H1 (cell line): ENCODE results near the gene DOCK1. TPM values are rescaled to one million over a fixed set of nuclear protein-coding genes. Genes with fewer than 3 reads are reported as not detected.

ENCODE experiments used
- CTCF ChIA-PET: fragments of 300-600 bp; sonication (Branson Sonifier 250); formaldehyde crosslinking; loops from one replicate; lab custom pipeline; 2021; ENCODE audit not compliant: partially characterized antibody; lab: Charles Lee
- POLR2A ChIA-PET: fragments of 300-600 bp; sonication (Branson Sonifier 250); formaldehyde crosslinking; loops from one replicate; lab custom pipeline; 2021; ENCODE audit warnings: inconsistent platforms; ENCODE audit not compliant: partially characterized antibody; lab: Charles Lee
- DNase-seq, 2 experiments: peaks; one replicate each; pipeline versions ENCODE4 v3.0.0 to v3.0.0-alpha.2; 2010 to 2022; ENCODE audit warnings: low spot score in 2 of 2, low read depth in 1 of 2, mixed read lengths in 1 of 2
- FAIRE-seq: peaks from 2 replicates; lab custom pipeline; 2011; peaks lifted over from hg19 to GRCh38; lab: Jason Lieb, UNC
- H2AFZ ChIP-seq: 2 replicates; pipeline ENCODE4 v1.8.1; 2012; ENCODE audit warnings: low read length, inconsistent platforms
- H2AK5ac ChIP-seq: 2 replicates; pipeline ENCODE4 v1.6.1; 2013; ENCODE audit warnings: low read depth, low read length
- H2BK120ac ChIP-seq: replicated peaks from 2 replicates; pipeline ENCODE3; 2013; ENCODE audit warnings: low read depth, low read length, inconsistent platforms
- H2BK12ac ChIP-seq: 2 replicates; pipeline ENCODE4 v1.6.1; 2013; ENCODE audit warnings: low read depth, low read length
- H2BK15ac ChIP-seq: 2 replicates; pipeline ENCODE4 v1.6.1; 2013; ENCODE audit warnings: low read length
- H2BK20ac ChIP-seq: 2 replicates; pipeline ENCODE4 v1.6.1; 2013; ENCODE audit warnings: low read length
- H2BK5ac ChIP-seq: 2 replicates; pipeline ENCODE4 v1.6.1; 2013; ENCODE audit warnings: low read depth, low read length
- H3K14ac ChIP-seq: 2 replicates; pipeline ENCODE4 v1.6.1; 2013; ENCODE audit warnings: inconsistent platforms; ENCODE audit not compliant: insufficient read length
- H3K18ac ChIP-seq: 2 replicates; pipeline ENCODE4 v1.6.1; 2013; ENCODE audit warnings: low read length; ENCODE audit errors: extremely low read depth
- H3K23ac ChIP-seq: 2 replicates; pipeline ENCODE4 v1.6.1; 2013; ENCODE audit warnings: inconsistent platforms; ENCODE audit not compliant: insufficient read length
- H3K23me2 ChIP-seq: 2 replicates; pipeline ENCODE4 v1.6.1; 2013; ENCODE audit warnings: low read depth, low read length
- H3K27ac ChIP-seq: 2 replicates; pipeline ENCODE4 v1.6.1; 2011; ENCODE audit warnings: low read depth, low read length, inconsistent platforms
- H3K27me3 ChIP-seq, 4 experiments: replicated peaks in 1 of 4; 1 replicate in 1 of 4; 2 replicates in 3 of 4; pipeline versions ENCODE4 v1.6.1 to v1.8.1; 2011 to 2013; ENCODE audit warnings: low read length in 3 of 4, mild to moderate bottlenecking in 3 of 4, inconsistent platforms in 2 of 4, mixed read lengths in 2 of 4, moderate library complexity in 1 of 4; ENCODE audit not compliant: control insufficient read depth in 3 of 4, insufficient read depth in 3 of 4; ENCODE audit errors: extremely low read depth in 1 of 4
- H3K36me3 ChIP-seq, 4 experiments: 2 replicates each; pipeline versions ENCODE4 v1.6.1 to v1.8.1; 2011 to 2013; ENCODE audit warnings: mild to moderate bottlenecking in 4 of 4, low read length in 3 of 4, moderate library complexity in 2 of 4, control low read depth in 1 of 4, inconsistent platforms in 1 of 4; ENCODE audit not compliant: insufficient read depth in 4 of 4, control insufficient read depth in 2 of 4
- H3K4ac ChIP-seq: replicated peaks from 2 replicates; pipeline ENCODE3; 2013; ENCODE audit warnings: low read length, low read depth, mixed read lengths, inconsistent platforms; ENCODE audit not compliant: insufficient read length
- H3K4me1 ChIP-seq, 4 experiments: replicated peaks in 1 of 4; 1 replicate in 1 of 4; 2 replicates in 3 of 4; pipeline versions ENCODE4 v1.6.1 to v1.8.1; 2011 to 2013; ENCODE audit warnings: low read length in 3 of 4, inconsistent platforms in 2 of 4, mixed read lengths in 1 of 4; ENCODE audit not compliant: insufficient read depth in 4 of 4, control insufficient read depth in 3 of 4
- H3K4me2 ChIP-seq, 2 experiments: 2 replicates each; pipeline versions ENCODE4 v1.6.1 to v1.8.1; 2011 to 2013; ENCODE audit warnings: low read depth in 2 of 2, low read length in 2 of 2, control low read depth in 1 of 2, inconsistent platforms in 1 of 2, mild to moderate bottlenecking in 1 of 2; ENCODE audit not compliant: insufficient read depth in 1 of 2
- H3K4me3 ChIP-seq, 4 experiments: fragments of 200-600, 300-600 bp in 1 of 4; sonication (generic), shearing (Covaris generic), sonication (Bioruptor Twin) in 1 of 4; 2 replicates each; pipeline versions ENCODE4 v1.5.1 to v1.8.1; 2011 to 2016; ENCODE audit warnings: low read length in 4 of 4, low read depth in 3 of 4, control low read depth in 2 of 4, inconsistent platforms in 2 of 4, mild to moderate bottlenecking in 2 of 4, mixed read lengths in 1 of 4, moderate library complexity in 1 of 4; ENCODE audit not compliant: insufficient read depth in 2 of 4; ENCODE audit errors: extremely low read depth in 1 of 4
- H3K56ac ChIP-seq: replicated peaks from 2 replicates; pipeline ENCODE3; 2013; ENCODE audit warnings: low read depth, mild to moderate bottlenecking, mixed read lengths, low read length, inconsistent platforms; ENCODE audit not compliant: insufficient read length
- H3K79me1 ChIP-seq: 2 replicates; pipeline ENCODE4 v1.6.1; 2013; ENCODE audit warnings: low read depth, low read length, control low read depth
- H3K79me2 ChIP-seq, 2 experiments: 2 replicates each; pipeline versions ENCODE4 v1.6.1 to v1.8.1; 2012 to 2013; ENCODE audit warnings: low read length in 2 of 2, mild to moderate bottlenecking in 2 of 2, inconsistent platforms in 1 of 2; ENCODE audit not compliant: insufficient read depth in 2 of 2, control insufficient read depth in 1 of 2
- H3K9ac ChIP-seq, 4 experiments: replicated peaks in 1 of 4; 1 replicate in 1 of 4; 2 replicates in 3 of 4; pipeline versions ENCODE4 v1.6.1 to v1.8.1; 2011 to 2013; ENCODE audit warnings: low read depth in 3 of 4, low read length in 3 of 4, control low read depth in 2 of 4, mild to moderate bottlenecking in 2 of 4, moderate library complexity in 2 of 4, inconsistent platforms in 1 of 4; ENCODE audit errors: extremely low read depth in 1 of 4
- H3K9me3 ChIP-seq, 2 experiments: 2 replicates each; pipeline versions ENCODE4 v1.6.1 to v1.8.1; 2012 to 2013; ENCODE audit warnings: mild to moderate bottlenecking in 2 of 2, moderate library complexity in 2 of 2, control low read depth in 1 of 2, inconsistent platforms in 1 of 2, low read depth in 1 of 2, low read length in 1 of 2, mixed read lengths in 1 of 2; ENCODE audit not compliant: insufficient read depth in 2 of 2
- H4K20me1 ChIP-seq, 2 experiments: replicated peaks in 1 of 2; 2 replicates each; pipeline versions ENCODE3 to v1.8.1; 2011 to 2013; ENCODE audit warnings: inconsistent platforms in 2 of 2, low read length in 2 of 2, mild to moderate bottlenecking in 1 of 2; ENCODE audit not compliant: insufficient read depth in 2 of 2, control insufficient read depth in 1 of 2
- H4K5ac ChIP-seq: 2 replicates; pipeline ENCODE4 v1.6.1; 2013; ENCODE audit warnings: low read length, low read depth, mixed read lengths, inconsistent platforms; ENCODE audit not compliant: insufficient read length
- H4K8ac ChIP-seq: 2 replicates; pipeline ENCODE4 v1.8.0; 2013; ENCODE audit warnings: mild to moderate bottlenecking, moderate library complexity, low read length, inconsistent platforms; ENCODE audit not compliant: insufficient read depth; ENCODE audit errors: extremely low read depth
- H4K91ac ChIP-seq: replicated peaks from 2 replicates; pipeline ENCODE3; 2013; ENCODE audit warnings: low read length, mixed read lengths, inconsistent platforms; ENCODE audit not compliant: insufficient read length
- BRCA1 ChIP-seq: IDR thresholded peaks from 2 replicates; pipeline ENCODE4 v1.6.1; 2012; ENCODE audit warnings: low read depth, low read length, improper control_type of control experiment
- CBX8 ChIP-seq: fragments of 300-800, 300-1000 bp; sonication (generic); IDR thresholded peaks from 2 replicates; pipeline ENCODE4 v1.7.1; 2016; ENCODE audit warnings: low read depth, low read length, borderline replicate concordance
- E2F6 ChIP-seq: IDR thresholded peaks from 2 replicates; pipeline ENCODE4 v1.6.1; 2012; ENCODE audit warnings: inconsistent platforms
- EZH2 ChIP-seq: fragments of 200-600 bp; sonication (generic); IDR thresholded peaks from 2 replicates; pipeline ENCODE4 v1.7.1; 2012; ENCODE audit warnings: low read depth, mild to moderate bottlenecking, moderate library complexity, low read length, inconsistent platforms; ENCODE audit not compliant: severe bottlenecking
- HDAC2 ChIP-seq, 2 experiments: fragments of 300-600 bp in 1 of 2; sonication (generic) in 1 of 2; IDR thresholded peaks; 2 replicates each; pipeline ENCODE4 v1.6.1; 2011 to 2012; ENCODE audit warnings: low read depth in 2 of 2, low read length in 2 of 2, mild to moderate bottlenecking in 2 of 2, moderate library complexity in 2 of 2, borderline replicate concordance in 1 of 2, inconsistent platforms in 1 of 2
- HDAC6 ChIP-seq: IDR thresholded peaks from one replicate; pipeline ENCODE4 v1.7.1; 2012; ENCODE audit warnings: low read depth, mild to moderate bottlenecking, inconsistent platforms, low read length, moderate library complexity
- JUND ChIP-seq: IDR thresholded peaks from 2 replicates; pipeline ENCODE4 v1.6.1; 2011; ENCODE audit warnings: mild to moderate bottlenecking, improper control_type of control experiment, low read length
- KDM1A ChIP-seq: fragments of 200-600, 300-600 bp; sonication (generic); IDR thresholded peaks from 2 replicates; pipeline ENCODE4 v1.7.1; 2016; ENCODE audit warnings: mild to moderate bottlenecking, low read length, borderline replicate concordance
- KDM5A ChIP-seq: fragments of 200-600 bp; IDR thresholded peaks from 2 replicates; pipeline ENCODE4 v1.7.1; 2012; ENCODE audit warnings: mild to moderate bottlenecking, low read length, inconsistent platforms, mixed read lengths
- RBBP5 ChIP-seq: IDR thresholded peaks from 2 replicates; pipeline ENCODE4 v1.7.1; 2012; ENCODE audit warnings: low read depth, mild to moderate bottlenecking, inconsistent platforms, low read length, moderate library complexity, borderline replicate concordance
- SIX5 ChIP-seq: IDR thresholded peaks from 2 replicates; pipeline ENCODE4 v1.6.1; 2011; ENCODE audit warnings: mild to moderate bottlenecking, low read depth, low read length
- SP4 ChIP-seq: IDR thresholded peaks from 2 replicates; pipeline ENCODE4 v1.6.1; 2012; ENCODE audit warnings: low read length, inconsistent platforms
- SRF ChIP-seq: IDR thresholded peaks from 2 replicates; pipeline ENCODE4 v1.6.1; 2011; ENCODE audit warnings: mild to moderate bottlenecking, low read depth, low read length, moderate library complexity
- TEAD4 ChIP-seq: IDR thresholded peaks from 2 replicates; pipeline ENCODE4 v1.6.1; 2012; ENCODE audit warnings: low read depth, low read length, inconsistent platforms, mixed read lengths
- WGBS, 2 experiments: shearing (Covaris generic) in 1 of 2; methylation state at CpG; one replicate each; pipeline versions ENCODE4 v1.1.6 to v1.1.7; 2013 to 2015; ENCODE audit warnings: low lambda C conversion rate in 2 of 2, mixed read lengths in 2 of 2, inconsistent platforms in 1 of 2, low coverage in 1 of 2, missing lambda C conversion rate in 1 of 2; ENCODE audit not compliant: insufficient replicate concordance in 2 of 2, insufficient coverage in 1 of 2, insufficient read length in 1 of 2; ENCODE audit errors: extremely low coverage in 1 of 2, missing lambda C conversion rate in 1 of 2; 5-methylcytosine and 5-hydroxymethylcytosine counted together
- polyA plus RNA-seq, 7 experiments: library from polyadenylated mRNA; depleted of rRNA in 3 of 7; stranded (reverse) in 5 of 7; unstranded in 2 of 7; fragments of >200 nt in 5 of 7; fragments of 200-250 nt in 2 of 7; gene quantifications; 1 replicate in 5 of 7; 2 replicates in 1 of 7; 4 replicates in 1 of 7; pipeline versions ENCODE4 v1.2.1 to v1.2.3, GENCODE V29; 2011 to 2013; ENCODE audit warnings: missing spikeins in 2 of 7, mixed read lengths in 2 of 7
- total RNA-seq: library from RNA; stranded (reverse); fragmentation: NEBNext Ultra II Directional; extraction: Animal tissue kit (Norgen Biotek cat#: 25700); gene quantifications from 2 replicates; pipeline ENCODE4 v1.2.1, GENCODE V29; 2021

Gene DOCK1
- total and polyA plus RNA-seq, 2 of the 8 experiments (the other 6 are each of a cell fraction or from before 2014, with no cell fraction given) = 11.6 to 53.0 TPM

- H4K5ac ChIP-seq = no peak overlapping the region
- H3K4ac ChIP-seq = no peak overlapping the region
- TF ChIP-seq E2F6 = no peak
- TF ChIP-seq HDAC2 (IDR thresholded peaks at IDR 0.05; ENCODE audit: borderline replicate concordance in 1 of 2, low read depth in 2 of 2, low read length in 2 of 2) = no peak
- TF ChIP-seq TEAD4 = no peak
- no peak for TF ChIP-seq BRCA1
- TF ChIP-seq CBX8 = no peak
- no peak for TF ChIP-seq EZH2
- no peak for TF ChIP-seq HDAC6
- no peak for TF ChIP-seq SRF
- no peak for TF ChIP-seq KDM1A
- no peak for TF ChIP-seq JUND
- TF ChIP-seq SIX5 = no peak
- no peak for TF ChIP-seq SP4
- TF ChIP-seq KDM5A = no peak
- TF ChIP-seq RBBP5 = no peak
Measured at GRCh38 chr10:127442220-127442525, 536.9 kb downstream of the DOCK1 start.

More at GRCh38 chr10:127442220-127442525, 536.9 kb downstream of the DOCK1 start:
- H2AK5ac ChIP-seq = no peak overlapping the region
- H3K4me2 ChIP-seq = peak overlapping the region in 1 of 2 experiments; percentile 7; a peak in 1 of 4 replicates
- H4K91ac ChIP-seq = no peak overlapping the region
- no peak overlapping the region for H2BK12ac ChIP-seq
- POLR2A ChIA-PET = no interaction called here
- no peak overlapping the region for H3K18ac ChIP-seq
- no peak overlapping the region for H3K27ac ChIP-seq
- H2BK15ac ChIP-seq = 0 out of 2 replicates have a peak overlapping the region, but pooled peaks have one; percentile 29
- peaks cover 0 to 14% (median 10%) of the 10 kb centered on the region in 4 experiments; a peak in 6 of 7 replicates for H3K4me1 ChIP-seq
- no peaks in the 10 kb centered on the region for H3K79me1 ChIP-seq
- H3K9me3 ChIP-seq = peaks cover 0 to 4% of the 10 kb centered on the region in 2 experiments; a peak in 2 of 4 replicates
- H3K27me3 ChIP-seq = no peaks in the 10 kb centered on the region
- peak overlapping the region; percentile 75; the same call in 1 of the 2 replicates for H2BK5ac ChIP-seq
- H2BK120ac ChIP-seq = no peak overlapping the region
- no peaks in the 10 kb centered on the region for H4K20me1 ChIP-seq
- no peak overlapping the region for H3K4me3 ChIP-seq
- no peak overlapping the region for H2AFZ ChIP-seq
- H3K56ac ChIP-seq = no peak overlapping the region
- H3K23ac ChIP-seq = no peak overlapping the region
- 73% methylated on average over 5 of the region's 5 CpGs; no CpG with 5 or more reads in 1 of the 2 experiments for WGBS, 2 experiments
- no peak overlapping the region for H3K14ac ChIP-seq
- no peak overlapping the region for H4K8ac ChIP-seq
- H3K9ac ChIP-seq = no peak overlapping the region
- no peaks in the 10 kb centered on the region for H3K79me2 ChIP-seq
- no peaks in the 10 kb centered on the region for H3K23me2 ChIP-seq
- H3K36me3 ChIP-seq = peaks cover 0 to 14% (median 4%) of the 10 kb centered on the region in 4 experiments; a peak in 5 of 8 replicates
- CTCF ChIA-PET = no interaction called here
- H2BK20ac ChIP-seq = no peak overlapping the region
- DNase-seq = no peak
- FAIRE-seq = no peak
